ENCODE results near the gene KRTAP10-12. TPM values are rescaled to one million over a fixed set of nuclear protein-coding genes. Genes with fewer than 3 reads are reported as not detected.

KRTAP10-12 gene
- total RNA-seq, 1 donor from 2014 or later: not detected

DNA sequence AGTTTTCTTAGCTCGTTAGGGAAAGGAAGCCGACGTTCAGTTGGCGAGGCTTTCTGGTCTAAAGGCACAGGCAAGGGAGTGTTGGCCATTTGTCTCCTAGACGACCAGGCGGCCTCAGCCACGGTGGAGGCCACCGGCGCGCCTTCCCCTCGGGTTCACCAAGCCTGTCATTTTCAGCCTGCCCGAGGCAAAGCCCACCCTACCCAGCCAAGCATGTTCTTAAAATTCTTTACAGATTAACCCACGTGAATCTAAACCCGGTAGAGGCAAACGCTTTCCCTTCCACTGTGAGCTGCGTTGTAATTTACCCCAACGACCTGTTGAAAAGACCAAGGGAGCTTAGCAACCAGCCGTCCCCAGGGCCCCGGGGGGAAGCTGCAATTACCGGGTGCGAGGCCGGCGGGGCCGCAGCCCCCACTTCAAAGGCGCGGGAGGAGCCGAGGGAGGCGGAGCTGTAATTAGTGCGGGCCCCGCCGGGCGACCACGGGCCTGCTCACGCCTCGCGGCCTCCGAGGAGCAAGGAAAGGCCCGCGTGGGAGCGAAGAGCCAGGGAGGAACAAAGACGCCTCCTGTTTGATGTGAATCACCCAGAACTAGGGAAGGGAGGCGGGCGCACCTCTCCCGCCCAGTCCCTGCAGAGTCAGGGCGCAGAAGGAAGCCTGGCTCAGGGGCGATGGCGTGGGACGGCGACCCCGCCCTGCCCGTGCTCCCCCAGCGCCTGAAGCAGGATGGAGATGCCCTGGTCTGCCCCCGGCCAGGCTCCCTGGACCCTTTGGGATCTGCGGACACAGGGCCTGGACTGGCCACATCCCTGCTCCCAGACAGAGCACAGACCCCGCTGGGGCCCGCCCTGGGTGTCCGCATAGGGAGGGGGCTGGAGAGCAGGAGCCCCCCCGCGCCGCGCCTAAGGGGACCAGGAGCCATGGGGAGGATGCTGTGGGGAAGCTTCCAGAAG, 26.5 kb downstream of the KRTAP10-12 start:
- no peak overlapping the region for H3K27ac ChIP-seq
- H3K36me3 ChIP-seq: no peaks in the 10 kb centered on the region
- H3K4me1 ChIP-seq: no peaks in the 10 kb centered on the region
- H3K27me3 ChIP-seq: no peaks in the 10 kb centered on the region
- intact Hi-C loops (cut with DNase I): no loop called here
- TF ChIP-seq, protein P1, sequence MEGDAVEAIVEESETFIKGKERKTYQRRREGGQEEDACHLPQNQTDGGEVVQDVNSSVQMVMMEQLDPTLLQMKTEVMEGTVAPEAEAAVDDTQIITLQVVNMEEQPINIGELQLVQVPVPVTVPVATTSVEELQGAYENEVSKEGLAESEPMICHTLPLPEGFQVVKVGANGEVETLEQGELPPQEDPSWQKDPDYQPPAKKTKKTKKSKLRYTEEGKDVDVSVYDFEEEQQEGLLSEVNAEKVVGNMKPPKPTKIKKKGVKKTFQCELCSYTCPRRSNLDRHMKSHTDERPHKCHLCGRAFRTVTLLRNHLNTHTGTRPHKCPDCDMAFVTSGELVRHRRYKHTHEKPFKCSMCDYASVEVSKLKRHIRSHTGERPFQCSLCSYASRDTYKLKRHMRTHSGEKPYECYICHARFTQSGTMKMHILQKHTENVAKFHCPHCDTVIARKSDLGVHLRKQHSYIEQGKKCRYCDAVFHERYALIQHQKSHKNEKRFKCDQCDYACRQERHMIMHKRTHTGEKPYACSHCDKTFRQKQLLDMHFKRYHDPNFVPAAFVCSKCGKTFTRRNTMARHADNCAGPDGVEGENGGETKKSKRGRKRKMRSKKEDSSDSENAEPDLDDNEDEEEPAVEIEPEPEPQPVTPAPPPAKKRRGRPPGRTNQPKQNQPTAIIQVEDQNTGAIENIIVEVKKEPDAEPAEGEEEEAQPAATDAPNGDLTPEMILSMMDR (IDR thresholded peaks at IDR 0.05): no peak
- no peak overlapping the region for H3K4me3 ChIP-seq
- no peak for DNase-seq (ENCODE audit: low spot score in 2 of 2)
- no peaks in the 10 kb centered on the region for H3K9me3 ChIP-seq

DNA sequence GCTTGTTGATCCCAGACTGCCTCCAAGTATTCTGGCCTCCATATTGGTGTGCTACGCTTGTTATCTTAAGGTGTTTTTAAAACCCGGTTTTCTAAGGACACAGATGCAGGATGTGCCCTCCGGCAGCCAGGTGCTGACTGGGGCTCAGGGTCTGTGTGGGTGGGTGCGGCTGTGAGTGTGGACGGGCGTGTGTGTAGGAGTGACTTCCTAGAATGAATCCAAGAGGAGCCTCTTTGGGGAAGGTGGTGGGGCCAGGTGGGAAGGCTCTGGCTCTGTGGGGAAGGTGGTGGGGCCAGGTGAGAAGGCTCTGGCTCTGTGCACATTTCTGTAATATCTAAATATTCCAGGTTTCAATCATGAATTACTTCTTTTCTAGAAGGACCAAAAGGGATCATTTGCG, 27.2 kb downstream of the KRTAP10-12 start:
- intact Hi-C loops (cut with DNase I): no loop called here

DNA sequence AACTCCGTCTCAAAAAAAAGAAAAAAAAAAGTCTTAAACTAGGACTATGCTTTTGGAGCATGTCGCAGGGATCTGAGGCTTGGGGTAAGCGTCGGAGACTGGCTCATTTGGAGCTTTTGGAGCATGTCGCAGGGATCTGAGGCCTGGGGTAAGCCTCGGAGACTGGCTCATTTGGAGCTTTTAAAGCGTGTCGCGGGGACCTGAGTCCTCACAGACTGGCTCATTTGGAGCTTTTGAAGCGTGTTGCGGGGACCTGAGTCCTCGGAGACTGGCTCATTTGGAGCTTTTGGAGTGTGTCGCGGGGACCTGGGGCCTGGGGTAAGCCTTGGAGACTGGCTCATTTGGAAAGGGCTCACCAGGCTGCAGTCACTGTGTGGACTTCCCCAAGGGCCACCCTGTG, 28.0 kb downstream of the KRTAP10-12 start:
- TF ChIP-seq, protein P1 (IDR thresholded peaks at IDR 0.05): no peak
- Histone ChIP-seq H3K36me3 (no peaks in the 10 kb centered on the region), H3K27ac (no peak overlapping the region), H3K4me1 (no peaks in the 10 kb centered on the region), H3K9me3 (no peaks in the 10 kb centered on the region), H3K27me3 (no peaks in the 10 kb centered on the region), H3K4me3 (no peak overlapping the region)
- intact Hi-C loops (cut with DNase I): no loop called here
- DNase-seq (ENCODE audit: low spot score in 2 of 2): no peak

More for the DNA sequence above, 27.2 kb downstream of the KRTAP10-12 start:
- no peak overlapping the region for H3K27ac ChIP-seq
- no peaks in the 10 kb centered on the region for H3K36me3 ChIP-seq
- H3K4me3 ChIP-seq: no peak overlapping the region
- no peak for DNase-seq (ENCODE audit: low spot score in 2 of 2)
- H3K4me1 ChIP-seq: no peaks in the 10 kb centered on the region
- H3K9me3 ChIP-seq: no peaks in the 10 kb centered on the region
- H3K27me3 ChIP-seq: no peaks in the 10 kb centered on the region
- TF ChIP-seq, protein P1 (IDR thresholded peaks at IDR 0.05): no peak

DNA sequence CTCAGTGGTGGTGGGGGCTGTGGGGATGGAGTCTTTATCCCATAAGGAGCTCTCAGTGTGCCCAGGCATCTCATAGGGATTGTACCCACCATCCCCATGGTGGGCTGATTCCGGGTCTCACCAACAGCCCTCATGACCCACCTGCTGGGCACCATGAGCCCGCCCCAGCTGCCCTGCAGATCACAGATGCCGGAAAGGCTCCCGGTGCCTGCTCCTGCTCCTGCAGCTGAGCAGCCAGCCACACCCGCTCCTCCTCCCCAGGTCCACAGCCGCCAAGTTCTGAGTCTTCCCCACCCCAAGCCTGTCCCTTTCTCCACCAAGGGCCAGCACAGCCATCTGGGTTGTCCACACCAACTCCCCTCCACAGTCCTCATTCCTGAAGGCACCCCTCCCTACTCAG, 29.9 kb downstream of the KRTAP10-12 start:
- H3K27me3 ChIP-seq: no peaks in the 10 kb centered on the region
- DNase-seq (ENCODE audit: low spot score in 2 of 2): no peak

DNA sequence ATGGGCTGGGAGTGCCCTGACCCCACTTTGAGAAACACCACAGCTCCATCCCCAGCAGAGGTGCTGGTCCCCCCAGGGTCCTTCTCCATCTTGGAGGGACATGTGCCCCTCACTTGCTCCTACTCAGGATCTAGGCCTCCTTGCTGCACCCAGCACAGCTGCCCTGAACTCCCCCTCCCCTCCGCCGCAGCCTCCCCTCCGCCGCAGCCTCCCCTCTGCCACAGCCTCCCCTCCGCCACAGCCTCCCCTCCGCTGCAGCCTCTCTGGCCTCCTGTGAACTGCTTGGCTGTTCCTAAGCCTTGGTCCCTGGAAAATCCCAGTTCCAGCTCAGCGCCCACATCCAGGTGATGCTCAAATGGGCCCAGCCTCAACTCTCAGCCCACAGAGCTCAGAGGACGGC, 30.3 kb downstream of the KRTAP10-12 start:
- TF ChIP-seq, protein P1 (IDR thresholded peaks at IDR 0.05): no peak
- Histone ChIP-seq H3K27me3 (no peaks in the 10 kb centered on the region), H3K4me3 (no peak overlapping the region), H3K27ac (no peak overlapping the region), H3K9me3 (no peaks in the 10 kb centered on the region), H3K4me1 (no peaks in the 10 kb centered on the region), H3K36me3 (no peaks in the 10 kb centered on the region)
- DNase-seq (ENCODE audit: low spot score in 2 of 2): no peak
- intact Hi-C loops (cut with DNase I): no loop called here

More for the DNA sequence above, 29.9 kb downstream of the KRTAP10-12 start:
- TF ChIP-seq, protein P1 (IDR thresholded peaks at IDR 0.05): no peak
- Histone ChIP-seq H3K4me1 (no peaks in the 10 kb centered on the region), H3K4me3 (no peak overlapping the region), H3K27ac (no peak overlapping the region), H3K36me3 (no peaks in the 10 kb centered on the region), H3K9me3 (no peaks in the 10 kb centered on the region)
- intact Hi-C loops (cut with DNase I): no loop called here
